Activated CD8-positive, alpha-beta T cell treated with anti-CD3 and anti-CD28 coated beads for 36 hours (primary cell): ENCODE measurements around the gene ARHGAP18. TPM values are rescaled to one million over a fixed set of nuclear protein-coding genes. Genes with fewer than 3 reads are reported as not detected.

Source experiments
- ATAC-seq: fragments of 200-7000 bp; cut with Tn5 transposase; one replicate; pipeline ENCODE4 v1.10.0; 2021; ENCODE audit warnings: mild to moderate bottlenecking, moderate library complexity
- CTCF ChIA-PET: fragments of 350-600 bp; sonication (Branson Sonifier 250); formaldehyde crosslinking; loops from one replicate; lab custom pipeline; 2021; ENCODE audit warnings: antibody characterized with exemption; lab: Charles Lee
- POLR2A ChIA-PET: fragments of 350-600 bp; sonication (Branson Sonifier 250); formaldehyde crosslinking; loops from one replicate; lab custom pipeline; 2021; ENCODE audit warnings: antibody characterized with exemption; lab: Charles Lee
- DNase-seq: peaks from one replicate; pipeline ENCODE4 v3.0.0-alpha.2; 2020
- H3K27ac Mint-ChIP-seq: one replicate; pipeline ENCODE4 v1.8.0; 2021; ENCODE audit warnings: mild to moderate bottlenecking, mixed read lengths
- H3K27me3 Mint-ChIP-seq: one replicate; pipeline ENCODE4 v1.8.0; 2021; ENCODE audit warnings: mixed read lengths
- H3K36me3 Mint-ChIP-seq: one replicate; pipeline ENCODE4 v1.8.0; 2021; ENCODE audit warnings: low read depth, mixed read lengths
- H3K4me1 Mint-ChIP-seq: one replicate; pipeline ENCODE4 v1.8.0; 2021; ENCODE audit warnings: low read depth, mixed read lengths
- H3K4me3 Mint-ChIP-seq: one replicate; pipeline ENCODE4 v1.8.0; 2021; ENCODE audit warnings: mild to moderate bottlenecking, moderate library complexity, mixed read lengths
- H3K9me3 Mint-ChIP-seq: one replicate; pipeline ENCODE4 v1.8.0; 2021; ENCODE audit warnings: mixed read lengths
- intact Hi-C: fragments of 100-400 bp; cut with micrococcal nuclease; formaldehyde crosslinking; loops from one replicate; pipeline ENCODE4 v1.10.0; 2022
- total RNA-seq, 2 experiments: library from RNA; stranded (reverse); gene quantifications; one replicate each; pipeline ENCODE4 v1.2.3, GENCODE V29; 2021
- TF ChIP-seq, protein P1 (sequence below): fragments of 200-600 bp; IDR thresholded peaks from one replicate; pipeline ENCODE4 v1.8.0; 2022; ENCODE audit warnings: antibody characterized with exemption, mild to moderate bottlenecking

The ARHGAP18 gene
- total RNA-seq, 2 experiments from 2014 or later = 8.2 to 9.6 TPM

DNA sequence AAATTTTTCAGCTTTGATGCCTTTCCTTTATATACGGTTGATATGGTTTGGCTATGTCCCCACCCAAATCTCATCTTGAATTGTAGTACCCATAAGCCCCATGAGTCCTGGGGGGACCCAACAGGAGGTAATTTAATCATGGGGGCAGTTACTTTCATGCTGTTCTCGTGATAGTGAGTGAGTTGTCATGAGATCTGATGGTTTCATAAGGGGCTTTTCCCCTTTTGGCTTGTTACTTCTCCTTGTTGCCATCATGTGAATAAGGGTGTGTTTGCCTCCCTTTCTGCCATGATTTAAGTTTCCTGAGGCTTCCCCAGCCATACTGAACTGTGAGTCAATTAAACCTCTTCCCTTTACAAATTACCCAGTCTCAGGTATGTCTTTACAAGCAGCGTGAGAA lies 66.8 kb downstream of the ARHGAP18 start:
- ChIA-PET CTCF (interaction anchor here (1.0 kb wide), 1 partner anchor 11 kb away, joined by 3 read pairs; no protein-coding TSS in a partner anchor), POLR2A (no interaction called here)
- H3K4me1 Mint-ChIP-seq = no peaks in the 10 kb centered on the region
- intact Hi-C loops = no loop called here
- DNase-seq = no peak
- ATAC-seq = no peak
- H3K27ac Mint-ChIP-seq = no peak overlapping the region
- H3K27me3 Mint-ChIP-seq = no peaks in the 10 kb centered on the region
- no peaks in the 10 kb centered on the region for H3K9me3 Mint-ChIP-seq
- TF ChIP-seq, protein P1, sequence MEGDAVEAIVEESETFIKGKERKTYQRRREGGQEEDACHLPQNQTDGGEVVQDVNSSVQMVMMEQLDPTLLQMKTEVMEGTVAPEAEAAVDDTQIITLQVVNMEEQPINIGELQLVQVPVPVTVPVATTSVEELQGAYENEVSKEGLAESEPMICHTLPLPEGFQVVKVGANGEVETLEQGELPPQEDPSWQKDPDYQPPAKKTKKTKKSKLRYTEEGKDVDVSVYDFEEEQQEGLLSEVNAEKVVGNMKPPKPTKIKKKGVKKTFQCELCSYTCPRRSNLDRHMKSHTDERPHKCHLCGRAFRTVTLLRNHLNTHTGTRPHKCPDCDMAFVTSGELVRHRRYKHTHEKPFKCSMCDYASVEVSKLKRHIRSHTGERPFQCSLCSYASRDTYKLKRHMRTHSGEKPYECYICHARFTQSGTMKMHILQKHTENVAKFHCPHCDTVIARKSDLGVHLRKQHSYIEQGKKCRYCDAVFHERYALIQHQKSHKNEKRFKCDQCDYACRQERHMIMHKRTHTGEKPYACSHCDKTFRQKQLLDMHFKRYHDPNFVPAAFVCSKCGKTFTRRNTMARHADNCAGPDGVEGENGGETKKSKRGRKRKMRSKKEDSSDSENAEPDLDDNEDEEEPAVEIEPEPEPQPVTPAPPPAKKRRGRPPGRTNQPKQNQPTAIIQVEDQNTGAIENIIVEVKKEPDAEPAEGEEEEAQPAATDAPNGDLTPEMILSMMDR = no peak
- H3K4me3 Mint-ChIP-seq = no peak overlapping the region
- H3K36me3 Mint-ChIP-seq = no peaks in the 10 kb centered on the region

DNA sequence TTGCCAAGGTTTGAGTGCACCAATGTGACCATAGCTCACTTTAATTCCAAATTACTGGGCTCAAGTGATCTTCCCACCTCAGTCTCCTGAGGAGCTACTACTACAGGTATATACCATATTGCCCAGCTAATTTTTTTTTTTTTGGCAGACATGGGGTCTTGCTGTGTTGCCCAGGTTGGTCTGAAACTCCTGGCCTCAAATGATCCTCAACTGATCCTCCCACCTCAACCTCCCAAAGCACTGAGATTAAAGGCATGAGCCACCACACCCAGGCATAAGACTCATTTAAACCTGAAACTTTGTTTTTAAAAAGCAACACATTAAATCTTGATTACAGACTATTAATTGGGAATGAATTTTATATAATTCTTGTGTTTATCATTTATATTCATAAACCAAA lies 67.7 kb downstream of the ARHGAP18 start:
- CTCF ChIA-PET = interaction anchor here (1.0 kb wide), 1 partner anchor 12 kb away, joined by 3 read pairs; no protein-coding TSS in a partner anchor
- TF ChIP-seq, protein P1 = no peak

DNA sequence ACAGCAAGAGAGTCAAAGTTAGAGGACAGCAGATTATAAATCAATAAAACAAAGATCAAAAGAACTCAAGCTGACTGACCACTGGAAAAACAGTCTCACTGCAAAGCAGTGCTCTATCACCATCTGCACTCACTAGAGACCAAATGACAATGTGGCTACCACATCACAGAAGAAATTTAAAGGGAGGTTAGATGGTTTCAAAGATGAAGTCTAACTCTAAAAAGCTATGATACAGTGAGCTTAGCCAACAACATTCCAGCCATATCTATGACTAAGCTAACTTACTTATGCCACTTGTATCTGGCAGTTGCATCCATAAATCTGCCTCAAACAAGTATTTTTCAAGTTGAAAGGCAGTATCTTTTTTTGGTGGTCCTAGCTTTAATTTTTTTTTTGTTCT lies 68.6 kb downstream of the ARHGAP18 start:
- no peak overlapping the region for H3K27ac Mint-ChIP-seq
- no peak overlapping the region for H3K4me3 Mint-ChIP-seq
- no peak for ATAC-seq
- POLR2A ChIA-PET = no interaction called here
- intact Hi-C loops = no loop called here
- no peaks in the 10 kb centered on the region for H3K36me3 Mint-ChIP-seq
- CTCF ChIA-PET = interaction anchor here (1.3 kb wide), 1 partner anchor 90 kb away, joined by 5 read pairs; no protein-coding TSS in a partner anchor
- TF ChIP-seq, protein P1 = no peak
- H3K4me1 Mint-ChIP-seq = no peaks in the 10 kb centered on the region
- no peaks in the 10 kb centered on the region for H3K27me3 Mint-ChIP-seq
- DNase-seq = no peak
- H3K9me3 Mint-ChIP-seq = no peaks in the 10 kb centered on the region

More for the DNA sequence above, 67.7 kb downstream of the ARHGAP18 start:
- Mint-ChIP-seq H3K27ac (no peak overlapping the region), H3K9me3 (no peaks in the 10 kb centered on the region), H3K4me3 (no peak overlapping the region), H3K4me1 (no peaks in the 10 kb centered on the region), H3K36me3 (no peaks in the 10 kb centered on the region), H3K27me3 (no peaks in the 10 kb centered on the region)
- intact Hi-C loops = no loop called here
- DNase-seq = no peak
- no peak for ATAC-seq
- POLR2A ChIA-PET = interaction anchor here (0.9 kb wide), 1 partner anchor 12 kb away, joined by 3 read pairs; no protein-coding TSS in a partner anchor

DNA sequence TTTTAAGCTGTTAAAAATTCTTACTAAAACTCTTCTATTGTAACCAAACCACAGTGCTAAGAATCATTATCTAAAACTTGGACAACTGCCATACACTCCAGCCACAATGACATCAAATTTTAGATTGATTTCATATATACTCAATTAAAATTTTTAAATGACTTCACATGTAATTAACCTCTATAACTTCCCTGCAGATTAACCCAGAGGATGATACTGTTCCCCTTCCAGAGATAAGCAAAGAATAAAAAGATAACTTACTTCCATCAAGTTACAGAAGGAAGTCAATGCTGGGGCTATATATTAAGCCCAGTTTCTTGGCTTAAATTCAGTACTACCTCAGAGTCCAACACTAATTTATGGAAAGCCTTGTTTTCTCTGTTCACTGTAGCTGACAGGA lies 71.3 kb downstream of the ARHGAP18 start:
- CTCF ChIA-PET = interaction anchor here (1.2 to 1.8 kb wide), 2 partner anchors 15 to 91 kb away, joined by 4 to 9 read pairs; no protein-coding TSS in a partner anchor
- H3K4me1 Mint-ChIP-seq = no peaks in the 10 kb centered on the region
- POLR2A ChIA-PET = no interaction called here
- no peaks in the 10 kb centered on the region for H3K36me3 Mint-ChIP-seq
- no peak for DNase-seq
- no peaks in the 10 kb centered on the region for H3K9me3 Mint-ChIP-seq
- H3K27ac Mint-ChIP-seq = no peak overlapping the region
- ATAC-seq = no peak
- intact Hi-C loops = no loop called here
- no peaks in the 10 kb centered on the region for H3K27me3 Mint-ChIP-seq
- no peak overlapping the region for H3K4me3 Mint-ChIP-seq
- TF ChIP-seq, protein P1 = no peak

DNA sequence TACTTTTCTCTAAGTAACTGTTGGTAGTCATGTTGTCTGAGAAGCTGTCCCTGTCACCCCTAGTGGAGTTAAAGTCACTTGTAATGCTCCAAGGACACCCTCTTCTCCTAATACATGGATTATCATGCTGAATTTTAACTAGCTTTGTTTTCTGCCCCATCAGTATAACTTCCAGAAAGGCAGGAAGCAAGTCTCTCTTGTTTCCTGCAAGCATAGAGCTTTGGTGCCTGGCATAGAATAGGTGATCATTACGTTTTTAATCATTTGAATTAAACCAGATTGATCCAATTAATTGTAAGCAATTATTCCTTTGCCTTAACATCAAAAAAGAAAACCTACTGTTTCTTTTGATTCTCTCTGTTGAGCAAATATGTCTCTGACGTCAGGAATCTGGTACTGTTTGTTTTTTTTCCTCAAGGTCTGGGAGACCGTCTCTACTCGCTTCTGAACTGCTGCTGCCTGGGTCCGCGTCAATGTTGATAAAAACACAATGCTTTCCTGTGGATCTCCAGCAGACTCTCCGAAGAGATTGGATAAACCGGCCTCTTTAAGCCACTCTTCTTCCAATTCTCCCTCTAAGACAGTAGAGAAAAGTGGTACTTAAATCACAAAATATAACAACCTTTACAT lies 71.8 kb downstream of the ARHGAP18 start:
- POLR2A ChIA-PET = no interaction called here
- Mint-ChIP-seq H3K36me3 (no peaks in the 10 kb centered on the region), H3K9me3 (no peaks in the 10 kb centered on the region), H3K4me3 (no peak overlapping the region), H3K27me3 (no peaks in the 10 kb centered on the region), H3K27ac (no peak overlapping the region), H3K4me1 (no peaks in the 10 kb centered on the region)
- CTCF ChIA-PET = interaction anchor here (1.2 to 1.8 kb wide), 2 partner anchors 16 to 92 kb away, joined by 4 to 9 read pairs; no protein-coding TSS in a partner anchor
- ATAC-seq (no peak), DNase-seq (no peak)
- intact Hi-C loops = no loop called here
- TF ChIP-seq, protein P1 = no peak
